Hypothalamus (tissue), 51 donors: ENCODE measurements around the gene OPCML.
A peak's percentile ranks its signal among the peaks of the same experiment; 100 is the strongest.

Source experiments
- DNase-seq, 51 donors: peaks; one replicate each; lab custom pipeline; 2025; lab: John Stamatoyannopoulos, UW

Gene OPCML

DNA sequence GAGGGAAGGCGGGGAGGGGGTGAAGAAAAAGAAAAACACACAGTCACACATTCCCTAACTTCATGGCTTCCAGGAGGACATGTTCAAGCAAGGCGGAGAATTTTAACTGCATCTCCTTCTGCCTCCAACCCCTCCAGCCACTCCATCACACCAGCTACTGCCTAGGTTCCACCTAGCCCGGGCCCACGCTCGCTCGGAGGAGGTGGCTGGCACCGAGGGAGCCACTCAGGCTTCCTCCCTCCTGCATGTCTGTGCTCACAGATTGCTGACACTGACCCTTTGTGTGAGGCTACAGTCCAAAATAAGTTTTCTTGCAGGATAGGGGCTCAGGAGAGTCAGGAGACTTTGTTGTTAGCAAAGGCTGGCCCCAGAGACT, 9.4 kb upstream of the OPCML start:
- DNase-seq = no peak

GRCh38 chr11:133541021-133541719, 8.9 kb upstream of the OPCML start:
- DNase-seq = no peak

- no peak for DNase-seq
These were observed 3.9 kb upstream of the OPCML start for GRCh38 chr11:133536198-133536597.

- no peak for DNase-seq
These were observed 904 bp upstream of the OPCML start for GRCh38 chr11:133533205-133533604.

DNA sequence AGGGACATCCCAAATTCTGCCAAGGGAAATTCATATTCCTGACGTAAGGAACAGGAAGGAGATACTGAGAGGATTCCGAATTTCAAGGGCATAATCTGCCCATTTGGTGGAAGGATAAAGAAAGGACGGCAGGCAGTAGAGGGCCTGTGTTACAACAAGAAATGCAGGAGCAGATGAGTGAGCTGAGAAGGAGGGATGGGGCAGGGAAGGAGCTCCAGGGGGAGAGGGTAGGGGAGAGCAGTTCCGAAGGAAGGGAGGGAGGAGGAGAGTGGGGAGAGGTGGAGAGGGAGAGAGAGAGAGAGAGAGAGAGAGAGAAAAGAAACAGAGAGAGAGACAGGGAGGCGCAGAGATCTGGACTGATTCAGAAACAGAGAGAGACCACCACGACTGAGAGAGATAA, 843 bp downstream of the OPCML start:
- no peak for DNase-seq

GRCh38 chr11:133530501-133530835, 1.8 kb downstream of the OPCML start:
- DNase-seq = peak in 3 of 51 donors; percentile 6 to 32 (median 26)

GRCh38 chr11:133529807-133530500, 2.3 kb downstream of the OPCML start:
- DNase-seq = no peak

GRCh38 chr11:133526790-133527189, 5.5 kb downstream of the OPCML start:
- no peak for DNase-seq

DNA sequence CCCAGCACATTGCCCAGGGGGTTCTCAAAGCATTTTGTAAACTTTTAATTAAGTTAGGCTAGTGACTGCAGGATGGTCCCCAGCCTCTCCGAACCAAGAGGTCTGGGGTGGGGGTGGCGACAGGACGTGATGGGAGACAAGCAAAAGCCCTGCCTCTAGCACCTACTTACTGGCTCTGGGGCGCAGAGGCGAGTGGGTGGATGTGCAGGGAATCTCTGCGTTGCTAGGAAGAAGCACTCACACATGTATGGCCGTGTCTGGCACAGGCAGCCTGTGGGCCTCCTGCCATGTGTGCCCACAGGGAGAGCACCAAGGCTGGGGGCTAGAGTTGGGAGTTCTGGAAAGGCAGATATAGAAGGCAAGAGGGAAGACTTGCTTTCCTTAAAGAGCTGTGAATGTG, 6.3 kb downstream of the OPCML start:
- peak in 1 of 51 donors; percentile 43 for DNase-seq

GRCh38 chr11:133524488-133524887, 7.8 kb downstream of the OPCML start:
- no peak for DNase-seq

DNA sequence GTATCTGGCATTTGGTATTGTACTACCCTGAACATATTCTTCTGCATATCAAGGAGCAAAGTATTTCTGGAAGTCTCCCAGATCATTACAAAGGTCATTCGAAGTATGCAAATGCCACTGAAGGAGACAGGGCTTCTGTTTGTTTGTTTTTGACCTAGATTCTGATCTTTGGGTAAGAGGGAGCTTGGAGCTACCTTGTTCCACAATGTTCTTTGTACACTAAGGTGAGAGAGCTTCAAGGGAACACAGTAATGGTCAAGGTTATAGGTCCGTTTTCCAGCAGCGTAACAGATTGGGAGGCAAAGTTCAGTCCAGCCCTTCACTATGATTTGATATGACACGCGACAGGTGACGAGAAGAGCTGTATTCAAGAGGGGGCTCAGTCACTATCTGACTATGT, 10.0 kb downstream of the OPCML start:
- DNase-seq = no peak

GRCh38 chr11:133521502-133521901, 10.8 kb downstream of the OPCML start:
- no peak for DNase-seq

GRCh38 chr11:133520707-133521106, 11.6 kb downstream of the OPCML start:
- no peak for DNase-seq

DNA sequence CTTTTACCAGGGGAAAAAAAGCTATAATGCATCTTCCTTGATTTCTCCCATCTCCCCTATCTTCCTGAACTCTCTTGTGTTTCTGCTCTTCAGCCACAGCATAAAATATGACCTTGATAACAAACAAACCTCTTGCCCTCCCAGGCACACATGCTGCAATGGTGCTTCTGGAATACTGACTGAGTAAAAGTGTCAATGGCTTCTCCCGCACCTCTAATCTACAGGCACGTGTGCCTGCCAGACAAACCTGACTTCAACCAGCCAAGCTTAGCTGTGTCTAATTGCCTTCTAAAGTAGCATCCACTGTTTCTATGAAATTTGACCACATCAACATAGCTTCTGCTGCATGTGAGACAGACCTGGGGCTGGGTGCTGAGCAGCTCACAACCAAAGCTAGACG, 12.7 kb downstream of the OPCML start:
- no peak for DNase-seq

GRCh38 chr11:133518702-133519264, 13.5 kb downstream of the OPCML start:
- no peak for DNase-seq

DNA sequence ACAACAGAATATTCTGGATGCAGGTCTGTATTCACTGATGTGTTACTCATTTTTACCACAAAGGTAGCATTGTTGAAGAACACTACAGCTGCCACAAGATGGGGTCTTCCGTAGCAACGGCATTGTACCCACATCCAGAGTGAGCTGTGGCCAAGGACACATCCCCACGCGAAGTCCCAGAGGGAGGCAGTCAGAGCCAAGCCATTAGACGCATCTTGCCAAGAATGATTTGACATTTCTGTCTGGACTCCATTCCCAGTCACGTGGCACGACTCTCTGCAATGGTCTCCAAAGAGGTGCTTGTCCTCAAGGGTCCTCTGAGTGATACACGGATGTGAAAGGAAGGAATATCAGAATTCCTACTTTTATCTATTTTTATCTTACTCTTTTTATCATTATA, 15.5 kb downstream of the OPCML start:
- DNase-seq = no peak

- DNase-seq = no peak
These were observed 17.2 kb downstream of the OPCML start for GRCh38 chr11:133515107-133515506.

DNA sequence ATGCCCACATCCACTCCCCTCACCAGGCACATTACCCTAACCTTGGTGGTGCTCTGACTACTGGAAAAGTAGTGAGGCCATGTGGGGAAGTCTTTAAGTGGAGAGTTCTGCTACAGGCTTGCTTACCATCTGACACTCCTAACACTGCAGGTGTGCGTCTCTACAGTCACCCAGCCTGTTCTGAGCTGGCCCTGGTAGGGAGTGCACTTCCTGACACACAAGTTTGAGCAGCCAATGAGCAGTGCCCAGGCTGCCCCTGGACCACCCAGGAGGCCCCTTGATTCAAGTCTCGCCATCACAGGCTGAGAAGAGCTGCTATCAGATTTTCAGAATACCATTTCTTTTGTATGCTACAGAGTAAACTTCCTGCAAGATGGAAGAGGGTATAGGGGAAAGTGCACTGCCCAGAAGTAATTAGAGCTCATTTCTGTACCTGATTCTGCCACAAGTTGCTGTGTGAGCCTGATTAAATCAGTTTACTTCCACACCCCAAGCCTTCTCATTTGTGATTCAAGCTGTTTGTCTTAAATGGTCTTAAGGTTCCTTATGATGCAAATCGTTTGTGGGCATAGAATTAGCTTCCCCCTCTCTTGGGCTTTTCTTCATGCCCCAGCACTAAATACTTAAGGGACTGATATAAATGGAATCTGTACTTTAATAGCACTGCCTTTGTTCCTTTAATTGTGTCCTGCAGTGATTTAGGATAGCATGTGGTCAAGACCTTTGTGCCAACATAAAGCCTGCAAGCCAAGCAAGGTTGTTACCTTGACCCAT, 22.2 kb downstream of the OPCML start:
- no peak for DNase-seq

DNA sequence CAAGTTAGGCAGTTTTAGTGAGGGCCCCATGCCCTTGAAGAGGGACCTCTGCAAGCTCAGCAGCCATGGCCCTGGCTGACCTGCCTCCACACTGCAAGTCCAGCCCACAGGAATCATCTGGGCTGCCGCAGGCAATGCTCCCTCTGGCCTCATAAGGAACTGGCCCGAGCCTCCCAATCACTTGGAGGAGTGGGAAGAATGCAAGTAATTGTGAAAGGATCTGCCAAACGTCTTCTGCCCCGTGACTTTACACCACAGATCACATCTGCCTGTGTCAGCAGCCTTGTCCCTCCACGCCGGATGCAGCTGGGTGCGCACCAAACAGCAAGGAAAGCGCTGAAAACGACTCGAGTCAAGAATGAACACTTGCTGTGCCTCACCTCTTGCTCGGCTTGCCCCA, 23.8 kb downstream of the OPCML start:
- DNase-seq = no peak

DNA sequence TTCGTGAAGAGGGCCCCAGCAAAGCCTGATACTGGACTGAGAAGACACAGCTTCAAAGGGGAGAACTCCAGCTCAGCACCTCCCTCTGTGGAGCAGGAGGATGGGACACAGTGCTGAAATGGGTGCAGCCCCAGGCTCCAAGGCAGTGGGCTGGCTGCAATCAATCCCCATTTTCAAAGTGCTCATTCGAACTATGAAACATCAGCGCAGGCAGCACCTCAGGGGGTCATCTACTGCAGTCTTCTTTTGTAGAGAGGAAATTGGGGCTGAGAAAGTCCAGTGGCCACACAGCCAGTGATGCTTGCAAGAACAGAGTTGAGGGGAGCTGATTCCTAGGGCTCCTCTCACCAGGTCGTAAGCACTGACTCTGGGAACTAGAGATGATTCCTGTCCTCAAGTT, 25.1 kb downstream of the OPCML start:
- no peak for DNase-seq

- peak in 3 of 51 donors; percentile 6 to 21 (median 13) for DNase-seq
These were observed 25.7 kb downstream of the OPCML start for GRCh38 chr11:133506551-133507094.
